ENCODE results near the gene EPHA4. TPM values are rescaled to one million over a fixed set of nuclear protein-coding genes. Genes with fewer than 3 reads are reported as not detected.

The EPHA4 gene
- polyA plus RNA-seq: 10 to 100 TPM in 1 of 3 donors, 1 to 10 TPM in 1, under 1 TPM in 1; 0.72 to 10.1 (median 3.7) TPM

DNA sequence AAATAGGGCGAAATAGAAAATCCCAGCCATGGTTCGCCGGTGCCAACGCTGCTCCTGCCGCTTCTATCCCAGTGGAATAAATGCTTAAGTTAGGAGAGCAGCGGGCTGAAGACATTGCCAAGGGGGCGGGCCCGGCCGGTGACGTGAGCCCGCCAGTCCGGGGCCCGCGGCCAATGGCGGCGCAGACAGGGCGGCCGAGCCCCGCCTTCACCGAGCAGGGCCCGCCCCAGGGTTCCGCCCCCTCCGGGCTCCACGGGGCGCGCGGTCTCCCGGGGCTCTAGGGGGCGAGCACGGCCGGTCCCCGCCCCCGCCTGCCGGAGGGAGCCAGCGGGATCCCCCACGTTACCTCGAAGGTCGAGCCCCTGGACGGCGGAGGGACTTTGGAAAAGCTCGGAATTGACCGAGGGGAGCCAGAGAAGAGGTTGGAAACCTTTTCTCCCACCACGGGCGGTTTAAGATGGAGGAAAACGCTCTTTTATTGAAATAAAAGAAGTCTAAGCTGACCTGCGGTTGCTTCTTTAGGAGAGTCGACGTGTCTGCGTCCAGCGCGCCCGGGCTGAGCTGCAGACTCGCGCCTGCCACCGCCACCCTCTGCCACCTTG is at the start of gene EPHA4:
EPHA4 (minus strand) TSS at position 86 of the 602 bp plus-strand sequence; CDS start at position 30, 56 bp downstream.
- no peak within 1 kb of the TSS for H3K27ac ChIP-seq (ENCODE audit: low read depth, low read length)
- WGBS, 3 donors: 0 to 1% (median 0%) methylated on average over 55 of the region's 55 CpGs

DNA sequence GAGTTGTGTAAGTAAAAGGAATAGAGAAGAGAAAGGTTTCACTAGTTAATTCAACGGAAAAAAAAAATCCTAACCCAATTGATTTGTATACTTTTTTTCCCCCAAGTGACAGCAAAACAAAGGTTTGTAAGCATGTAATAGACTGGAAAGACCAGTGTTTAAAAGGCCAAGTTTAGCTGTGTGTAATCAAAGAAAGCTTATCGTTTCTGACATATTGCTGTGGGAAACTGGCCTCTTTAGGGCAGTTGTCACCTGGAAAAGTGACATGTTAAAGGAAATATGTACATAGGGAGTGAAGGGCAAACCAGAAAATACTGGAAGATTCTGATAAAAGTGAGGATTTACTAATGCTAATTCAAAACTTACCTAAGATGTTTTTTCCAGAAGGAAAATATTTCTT is 45.9 kb upstream of the EPHA4 start:
- 27 to 77% (median 74%) methylated on average over 2 of the region's 2 CpGs for WGBS, 3 donors
- no peak overlapping the region for H3K27ac ChIP-seq (ENCODE audit: low read depth, low read length)

DNA sequence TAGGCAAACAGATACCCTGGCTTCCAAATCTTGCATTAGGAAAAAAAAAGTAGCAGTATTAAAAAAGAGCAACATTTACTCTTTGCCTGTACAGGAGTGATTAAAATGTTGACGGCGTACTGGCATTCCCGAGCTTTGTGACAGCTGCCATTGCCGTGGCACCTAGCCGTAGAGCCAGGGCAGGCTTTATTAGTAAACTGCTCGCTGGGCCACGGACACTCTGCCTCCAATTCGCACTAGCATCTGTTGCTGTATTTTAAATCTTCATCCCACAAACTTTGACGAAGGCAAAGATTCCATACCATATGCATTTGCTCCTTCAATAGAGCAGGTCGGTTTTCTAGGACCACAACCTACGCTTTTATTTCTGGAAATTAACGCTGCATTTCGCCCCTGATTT is 44.5 kb upstream of the EPHA4 start:
- WGBS, 3 donors: 92 to 96% (median 95%) methylated on average over 13 of the region's 13 CpGs
- H3K27ac ChIP-seq (ENCODE audit: low read depth, low read length): no peak overlapping the region

GRCh38 chr2:221614274-221614673 is 42.2 kb upstream of the EPHA4 start:
- no peak overlapping the region for H3K27ac ChIP-seq (ENCODE audit: low read depth, low read length)
- 61 to 68% (median 63%) methylated on average over 6 of the region's 6 CpGs for WGBS, 3 donors

DNA sequence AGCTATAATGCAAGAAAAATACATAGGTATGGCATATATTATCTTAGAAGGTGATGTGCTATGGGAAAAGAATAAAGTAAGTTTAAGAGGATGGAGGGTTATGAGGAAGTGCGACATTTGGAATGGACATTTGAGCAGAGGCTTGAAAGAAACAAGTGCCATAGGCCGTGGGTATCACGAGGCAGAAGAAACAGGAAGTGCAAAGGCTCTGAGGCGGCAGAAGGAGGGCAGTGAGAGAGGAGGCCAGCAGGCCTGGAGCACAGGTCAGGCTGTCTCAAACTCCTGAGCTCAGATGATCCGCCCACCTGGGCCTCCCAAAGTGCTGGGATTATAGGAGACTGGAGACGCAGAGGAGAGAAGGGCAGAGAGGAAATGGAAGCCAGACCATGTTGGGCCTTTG is 40.7 kb upstream of the EPHA4 start:
- WGBS, 3 donors: 91 to 92% (median 91%) methylated on average over 6 of the region's 6 CpGs
- no peak overlapping the region for H3K27ac ChIP-seq (ENCODE audit: low read depth, low read length)

- WGBS, 3 donors: 56 to 72% (median 70%) methylated on average over 4 of the region's 4 CpGs
- no peak overlapping the region for H3K27ac ChIP-seq (ENCODE audit: low read depth, low read length)
Observed at GRCh38 chr2:221612161-221612560, 40.1 kb upstream of the EPHA4 start.

DNA sequence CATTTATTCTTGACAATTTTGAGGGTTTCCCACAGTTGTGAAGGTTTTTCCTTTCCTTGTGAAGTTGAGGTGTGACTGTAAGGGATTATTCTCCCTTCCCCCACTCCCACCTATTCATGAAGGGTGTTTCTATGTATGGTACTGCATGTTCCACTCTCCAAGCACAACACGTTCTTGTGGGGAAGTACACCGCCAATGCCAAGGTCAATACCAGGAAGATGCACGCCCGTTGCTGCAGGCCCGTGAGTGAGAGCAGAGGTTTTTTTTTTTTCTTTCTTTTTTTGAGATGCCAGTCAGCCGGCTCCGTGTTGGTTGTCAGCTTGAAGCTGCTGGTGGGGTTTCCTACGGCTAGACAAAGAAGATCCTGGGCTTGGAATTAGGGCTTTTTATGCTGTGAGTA is 38.6 kb upstream of the EPHA4 start:
- no peak overlapping the region for H3K27ac ChIP-seq (ENCODE audit: low read depth, low read length)
- 54 to 69% (median 69%) methylated on average over 8 of the region's 8 CpGs for WGBS, 3 donors

- H3K27ac ChIP-seq (ENCODE audit: low read depth, low read length): no peak overlapping the region
- 58 to 88% (median 72%) methylated on average over 2 of the region's 2 CpGs for WGBS, 3 donors
Observed at GRCh38 chr2:221610255-221610654, 38.2 kb upstream of the EPHA4 start.

- 68 to 80% (median 77%) methylated on average over 3 of the region's 3 CpGs for WGBS, 3 donors
- H3K27ac ChIP-seq (ENCODE audit: low read depth, low read length): no peak overlapping the region
Observed at GRCh38 chr2:221608442-221608841, 36.3 kb upstream of the EPHA4 start.

DNA sequence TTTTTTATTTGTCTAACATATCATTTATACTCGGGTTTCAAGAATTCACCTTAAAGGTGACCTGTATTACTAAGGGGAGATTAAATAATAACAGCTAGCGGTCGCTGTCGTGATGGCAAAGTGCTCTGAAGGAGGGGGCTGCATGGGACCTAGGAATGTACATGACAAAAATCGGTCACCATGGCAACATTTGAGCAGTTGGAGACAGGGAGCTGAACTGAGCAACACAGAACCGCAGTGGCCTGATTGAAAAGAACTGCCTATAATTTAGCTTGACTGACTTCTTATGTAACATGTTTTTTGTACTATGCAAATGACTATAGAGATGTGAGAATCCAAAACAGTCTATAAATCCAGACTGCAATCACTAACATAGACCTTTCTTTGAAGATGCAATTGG is 34.3 kb upstream of the EPHA4 start:
- 79 to 86% (median 81%) methylated on average over 6 of the region's 6 CpGs for WGBS, 3 donors
- H3K27ac ChIP-seq (ENCODE audit: low read depth, low read length): no peak overlapping the region

GRCh38 chr2:221605751-221606240 is 33.7 kb upstream of the EPHA4 start:
- no peak overlapping the region for H3K27ac ChIP-seq (ENCODE audit: low read depth, low read length)
- 68 to 75% (median 70%) methylated on average over 2 of the region's 2 CpGs for WGBS, 3 donors

DNA sequence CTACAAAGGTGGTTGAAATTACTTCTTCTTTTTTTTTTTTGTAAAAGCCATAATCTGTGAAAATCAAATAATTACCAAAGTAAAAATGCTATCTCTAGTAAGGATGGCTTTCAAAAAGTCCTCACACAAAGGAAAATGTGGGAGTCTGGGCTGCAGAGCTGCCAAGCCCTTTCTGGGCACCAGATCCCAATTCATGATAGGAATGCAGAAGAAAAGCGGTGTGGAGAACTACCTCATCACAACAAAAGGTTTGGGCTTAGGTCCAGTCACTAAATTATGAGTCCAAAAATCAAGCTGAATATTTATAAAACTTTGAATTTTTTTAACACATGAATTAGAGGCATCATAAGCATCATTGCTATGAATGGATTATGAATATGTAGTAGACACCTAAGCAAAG is 30.8 kb upstream of the EPHA4 start:
- WGBS, 3 donors: 60 to 83% (median 70%) methylated on average over 1 of the region's 1 CpG
- H3K27ac ChIP-seq (ENCODE audit: low read depth, low read length): no peak overlapping the region

GRCh38 chr2:221601376-221601775 is 29.3 kb upstream of the EPHA4 start:
- no peak overlapping the region for H3K27ac ChIP-seq (ENCODE audit: low read depth, low read length)
- WGBS, 3 donors: 70 to 85% (median 81%) methylated on average over 3 of the region's 3 CpGs

GRCh38 chr2:221600388-221600787 is 28.3 kb upstream of the EPHA4 start:
- 92 to 94% (median 93%) methylated on average over 5 of the region's 5 CpGs for WGBS, 3 donors
- no peak overlapping the region for H3K27ac ChIP-seq (ENCODE audit: low read depth, low read length)

DNA sequence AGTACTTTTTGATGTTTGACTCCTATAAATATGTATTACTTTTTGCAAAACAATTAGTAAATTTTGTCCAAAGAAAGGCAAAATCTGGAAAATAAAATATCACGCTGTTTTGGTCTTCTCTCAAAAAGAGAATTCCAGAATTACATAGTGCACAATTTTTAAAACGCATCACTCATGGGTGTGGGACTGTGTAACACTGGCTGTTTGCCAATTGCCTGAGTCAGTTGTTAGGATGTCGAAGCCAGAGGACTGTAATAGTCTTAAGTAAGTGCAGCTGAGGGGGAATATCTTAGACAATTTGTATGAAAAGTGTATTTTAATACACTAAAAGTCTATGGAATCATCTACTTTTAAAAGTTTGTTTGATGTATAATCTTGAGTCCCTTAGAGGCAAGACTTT is 24.1 kb upstream of the EPHA4 start:
- H3K27ac ChIP-seq (ENCODE audit: low read depth, low read length): no peak overlapping the region
- WGBS, 3 donors: 50 to 72% (median 56%) methylated on average over 3 of the region's 3 CpGs

GRCh38 chr2:221590861-221591365 is 18.8 kb upstream of the EPHA4 start:
- H3K27ac ChIP-seq (ENCODE audit: low read depth, low read length): no peak overlapping the region
- WGBS, 3 donors: 60 to 85% (median 75%) methylated on average over 4 of the region's 4 CpGs

GRCh38 chr2:221589696-221590095 is 17.6 kb upstream of the EPHA4 start:
- no peak overlapping the region for H3K27ac ChIP-seq (ENCODE audit: low read depth, low read length)
- WGBS, 3 donors: 41 to 74% (median 71%) methylated on average over 4 of the region's 4 CpGs

- H3K27ac ChIP-seq (ENCODE audit: low read depth, low read length): no peak overlapping the region
- 59 to 86% (median 86%) methylated on average over 10 of the region's 10 CpGs for WGBS, 3 donors
Observed at GRCh38 chr2:221588306-221588985, 16.3 kb upstream of the EPHA4 start.

DNA sequence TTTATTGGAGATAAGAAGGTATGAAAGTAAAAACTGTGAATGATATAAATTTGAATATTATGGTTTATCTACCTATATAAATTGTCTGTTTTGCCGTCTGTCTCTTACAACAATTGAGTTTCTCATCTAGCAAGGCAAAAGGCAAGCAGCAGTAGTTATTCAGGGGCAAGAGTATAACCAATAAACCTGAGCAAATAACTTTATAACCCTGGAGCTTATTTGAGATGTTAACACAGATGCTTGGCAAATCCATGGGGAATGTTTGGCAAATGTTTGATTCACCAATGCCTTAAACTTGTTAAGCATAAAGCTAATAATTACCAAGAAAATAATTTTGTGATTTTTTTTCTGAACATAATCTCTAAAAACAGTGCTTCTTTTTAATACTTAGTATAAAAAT is 9.9 kb upstream of the EPHA4 start:
- no peak overlapping the region for H3K27ac ChIP-seq (ENCODE audit: low read depth, low read length)
- WGBS, 3 donors: 83 to 90% (median 89%) methylated on average over 1 of the region's 1 CpG

DNA sequence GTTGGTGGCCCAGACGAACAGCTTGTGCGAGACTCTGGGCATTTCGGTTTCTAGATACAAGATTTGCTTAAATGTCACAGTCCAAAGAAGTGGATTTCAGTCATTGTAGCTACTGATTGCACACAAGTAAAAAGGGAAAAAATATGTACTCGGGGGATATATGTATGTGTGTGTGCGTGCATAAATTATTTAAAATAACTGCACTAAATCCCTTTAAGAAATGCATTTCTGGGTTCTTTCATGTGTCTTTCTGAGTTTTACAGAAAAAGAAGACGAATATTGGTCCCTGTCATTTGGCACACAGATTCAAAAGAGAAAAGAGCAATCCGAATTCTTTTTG is 2.1 kb upstream of the EPHA4 start:
- no peak overlapping the region for H3K27ac ChIP-seq (ENCODE audit: low read depth, low read length)
- 13 to 21% (median 15%) methylated on average over 7 of the region's 7 CpGs for WGBS, 3 donors
